Measurements from ENCODE around the gene SLC4A3. TPM values are rescaled to one million over a fixed set of nuclear protein-coding genes. Genes with fewer than 3 reads are reported as not detected.

SLC4A3 gene
- total and polyA plus RNA-seq, 5 donors = 288 to 445 (median 344) TPM

DNA sequence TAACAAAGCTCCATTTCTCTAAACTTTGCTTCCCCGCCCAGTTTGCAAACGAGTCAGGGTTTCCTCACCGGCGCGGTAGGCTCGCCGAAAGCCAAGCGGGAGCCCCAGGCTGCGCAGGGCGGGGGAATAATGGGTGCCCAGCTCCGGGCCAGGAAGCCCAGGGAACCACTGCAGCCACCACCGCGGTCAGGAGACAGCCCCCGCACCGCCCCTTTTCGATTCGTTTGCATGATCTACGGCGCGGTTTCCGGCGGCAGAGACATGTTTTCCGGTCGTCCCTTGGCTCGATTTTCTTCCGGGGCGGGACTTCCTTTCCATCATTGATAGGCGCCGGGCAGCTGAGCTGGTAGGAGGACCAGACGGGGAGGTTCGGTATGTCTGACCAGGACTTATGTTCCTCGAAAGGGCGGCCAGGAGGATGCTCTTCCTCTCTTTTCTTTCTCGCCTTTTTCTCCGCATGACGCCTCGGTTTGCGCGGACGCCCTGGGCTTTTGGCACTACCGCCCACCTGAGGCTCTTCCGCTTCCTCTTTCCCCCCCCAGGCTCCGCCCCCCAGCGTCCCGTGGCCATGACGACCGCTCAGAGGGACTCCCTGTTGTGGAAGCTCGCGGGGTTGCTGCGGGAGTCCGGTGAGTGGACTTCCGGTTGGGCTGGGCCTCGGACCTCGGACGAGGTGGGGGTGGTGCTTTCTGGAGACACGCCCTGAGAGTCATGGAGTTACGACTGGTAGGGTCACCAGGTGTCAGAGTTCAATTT lies 29.7 kb upstream of the SLC4A3 start, which contains the start of gene STK11IP:
TSS of gene STK11IP (plus strand) at position 306 of the 756 bp plus-strand sequence. CDS start at position 569, 263 bp downstream.
- H3K27ac ChIP-seq (ENCODE audit: low read length) = peak within 1 kb of the TSS; percentile 87
- DNase-seq (peak; percentile 97 to 99 (median 98)), ATAC-seq (peak; percentile 98)
- H3K9me3 ChIP-seq (ENCODE audit: control insufficient read depth, low read length) = no peaks in the 10 kb centered on the region
- H3K4me3 ChIP-seq (ENCODE audit: low read length) = peak within 1 kb of the TSS; percentile 69
- WGBS = under 1% methylated on average over 57 of the region's 57 CpGs
- H3K27me3 ChIP-seq (ENCODE audit: control insufficient read depth, insufficient read depth) = no peaks in the 10 kb centered on the region
- intact Hi-C loops (cut with DNase I) = loop anchor here in 1 of 4 donors (5.0 kb wide), 1 partner anchor 45 kb away; no protein-coding TSS in a partner anchor
- no peaks in the 10 kb centered on the region for H3K4me1 ChIP-seq (ENCODE audit: control insufficient read depth, insufficient read depth, low read length)

DNA sequence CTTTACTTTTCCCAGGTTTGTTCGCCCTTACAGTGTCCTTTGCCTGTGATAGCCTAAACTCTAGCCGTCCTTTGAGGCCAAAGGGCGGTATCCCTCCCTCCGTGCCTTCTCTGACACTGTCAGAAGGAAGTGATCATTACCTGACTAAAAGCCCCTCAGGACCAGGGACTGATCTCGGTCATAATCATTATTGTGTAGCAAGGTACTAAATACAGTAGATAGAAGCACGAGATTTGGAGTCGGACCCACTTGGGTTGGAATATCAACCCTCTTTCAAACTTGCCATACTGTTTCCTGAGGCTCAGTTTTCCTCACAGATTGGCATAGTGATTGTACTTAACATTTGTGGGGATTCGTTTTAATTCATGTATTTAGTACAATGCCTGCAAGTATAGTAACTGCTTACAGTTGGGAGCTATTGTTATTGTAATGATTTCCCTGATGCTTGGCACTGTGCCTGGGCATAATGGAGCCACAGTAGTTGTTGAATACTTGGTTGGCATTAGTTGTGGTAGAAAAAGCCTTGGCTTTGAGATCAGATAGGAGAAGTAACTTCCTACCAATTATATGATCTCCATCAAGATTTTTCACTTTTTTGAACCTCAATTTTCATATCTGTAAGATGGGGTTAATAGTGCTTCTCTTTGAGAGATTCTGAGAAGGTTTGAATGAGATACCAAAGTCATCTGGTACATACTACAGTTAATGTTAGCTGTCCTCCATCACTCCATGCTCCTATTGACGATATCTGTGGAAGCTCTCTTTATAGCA lies 28.9 kb upstream of the SLC4A3 start:
- 28% methylated on average over 9 of the region's 9 CpGs for WGBS
- DNase-seq = peak in 1 of 3 donors; percentile 60
- intact Hi-C loops (cut with DNase I) = loop anchor here in 1 of 4 donors (5.0 kb wide), 1 partner anchor 44 kb away; no protein-coding TSS in a partner anchor
- Histone ChIP-seq H3K27ac (ENCODE audit: low read length) (peak overlapping the region; percentile 87), H3K4me1 (ENCODE audit: control insufficient read depth, insufficient read depth, low read length) (no peaks in the 10 kb centered on the region), H3K4me3 (ENCODE audit: low read length) (peak overlapping the region; percentile 69), H3K9me3 (ENCODE audit: control insufficient read depth, low read length) (no peaks in the 10 kb centered on the region), H3K27me3 (ENCODE audit: control insufficient read depth, insufficient read depth) (no peaks in the 10 kb centered on the region)
- no peak for ATAC-seq

DNA sequence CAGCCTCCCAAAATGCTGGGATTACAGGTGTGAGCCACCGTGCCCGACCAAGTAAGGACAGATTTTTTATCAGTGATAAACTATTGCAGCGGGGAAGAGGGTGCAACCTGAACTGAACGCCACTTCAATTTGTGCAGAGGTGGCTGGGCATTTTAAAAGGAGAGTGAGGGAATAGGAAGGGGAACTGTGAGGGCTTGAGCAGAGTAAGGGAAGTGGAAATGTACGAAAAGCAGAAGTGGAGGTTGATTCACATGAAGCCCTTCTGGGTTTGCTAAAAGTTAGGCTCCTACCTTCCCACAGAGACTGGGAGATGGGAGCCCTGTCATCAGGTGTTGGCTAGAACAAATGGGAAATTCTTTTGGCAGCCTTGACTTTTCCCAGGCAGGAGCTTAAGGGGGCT lies 23.7 kb upstream of the SLC4A3 start:
- DNase-seq (no peak), ATAC-seq (no peak)
- 84% methylated on average over 5 of the region's 5 CpGs for WGBS
- no peaks in the 10 kb centered on the region for H3K9me3 ChIP-seq (ENCODE audit: control insufficient read depth, low read length)
- H3K27me3 ChIP-seq (ENCODE audit: control insufficient read depth, insufficient read depth) = no peaks in the 10 kb centered on the region
- no peak overlapping the region for H3K27ac ChIP-seq (ENCODE audit: low read length)
- intact Hi-C loops (cut with DNase I) = loop anchor here in 1 of 4 donors (10.0 kb wide), 1 partner anchor 81 kb away; no protein-coding TSS in a partner anchor
- H3K4me3 ChIP-seq (ENCODE audit: low read length) = no peak overlapping the region
- no peaks in the 10 kb centered on the region for H3K4me1 ChIP-seq (ENCODE audit: control insufficient read depth, insufficient read depth, low read length)

GRCh38 chr2:219605607-219605954 lies 21.8 kb upstream of the SLC4A3 start:
- no peaks in the 10 kb centered on the region for H3K27me3 ChIP-seq (ENCODE audit: control insufficient read depth, insufficient read depth)
- no peak overlapping the region for H3K4me3 ChIP-seq (ENCODE audit: low read length)
- peaks cover 3% of the 10 kb centered on the region for H3K4me1 ChIP-seq (ENCODE audit: control insufficient read depth, insufficient read depth, low read length)
- no peaks in the 10 kb centered on the region for H3K9me3 ChIP-seq (ENCODE audit: control insufficient read depth, low read length)
- peak in 1 of 3 donors; percentile 59 for DNase-seq
- peak in 1 of 2 donors; percentile 4 for ATAC-seq
- WGBS = 63% methylated on average over 6 of the region's 6 CpGs
- H3K27ac ChIP-seq (ENCODE audit: low read length) = no peak overlapping the region
- intact Hi-C loops (cut with DNase I) = loop anchor here in 1 of 4 donors (10.0 kb wide), 1 partner anchor 79 kb away; no protein-coding TSS in a partner anchor

GRCh38 chr2:219607931-219608330 lies 19.5 kb upstream of the SLC4A3 start:
- H3K27ac ChIP-seq (ENCODE audit: low read length) = no peak overlapping the region
- no peaks in the 10 kb centered on the region for H3K9me3 ChIP-seq (ENCODE audit: control insufficient read depth, low read length)
- H3K27me3 ChIP-seq (ENCODE audit: control insufficient read depth, insufficient read depth) = no peaks in the 10 kb centered on the region
- DNase-seq (no peak), ATAC-seq (no peak)
- H3K4me1 ChIP-seq (ENCODE audit: control insufficient read depth, insufficient read depth, low read length) = peaks cover 3% of the 10 kb centered on the region
- WGBS = 95% methylated on average over 15 of the region's 15 CpGs
- intact Hi-C loops (cut with DNase I) = loop anchor here in 1 of 4 donors (10.0 kb wide), 1 partner anchor 77 kb away; no protein-coding TSS in a partner anchor
- H3K4me3 ChIP-seq (ENCODE audit: low read length) = no peak overlapping the region

DNA sequence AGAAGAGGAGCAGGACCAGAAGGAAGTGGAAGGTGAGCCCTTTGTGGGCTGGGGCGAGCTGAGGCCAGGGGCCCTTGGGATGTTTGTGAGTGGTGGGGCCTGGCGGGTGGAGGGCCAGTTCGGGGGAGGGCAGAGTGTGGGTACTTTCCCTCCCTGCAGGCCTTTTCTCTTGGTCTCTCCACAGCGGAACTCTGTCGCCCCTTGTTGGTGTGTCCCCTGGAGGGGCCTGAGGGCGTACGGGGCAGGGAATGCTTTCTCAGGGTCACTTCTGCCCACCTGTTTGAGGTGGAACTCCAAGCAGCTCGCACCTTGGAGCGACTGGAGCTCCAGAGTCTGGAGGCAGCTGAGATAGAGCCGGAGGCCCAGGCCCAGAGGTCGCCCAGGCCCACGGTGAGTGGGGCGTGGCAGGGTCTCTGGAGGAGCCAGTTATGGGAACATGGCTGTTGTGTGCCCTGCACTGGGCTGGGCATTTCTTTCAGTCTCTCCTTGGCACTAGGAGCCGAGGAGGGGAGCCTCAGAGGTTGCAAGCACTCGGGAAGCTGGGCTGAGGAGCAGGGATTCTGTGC lies 18.9 kb upstream of the SLC4A3 start:
- H3K27me3 ChIP-seq (ENCODE audit: control insufficient read depth, insufficient read depth) = no peaks in the 10 kb centered on the region
- DNase-seq = no peak
- H3K27ac ChIP-seq (ENCODE audit: low read length) = no peak overlapping the region
- no peak for ATAC-seq
- no peaks in the 10 kb centered on the region for H3K9me3 ChIP-seq (ENCODE audit: control insufficient read depth, low read length)
- H3K4me1 ChIP-seq (ENCODE audit: control insufficient read depth, insufficient read depth, low read length) = peaks cover 3% of the 10 kb centered on the region
- 86% methylated on average over 15 of the region's 15 CpGs for WGBS
- intact Hi-C loops (cut with DNase I) = loop anchor here in 1 of 4 donors (10.0 kb wide), 1 partner anchor 76 kb away; no protein-coding TSS in a partner anchor
- H3K4me3 ChIP-seq (ENCODE audit: low read length) = no peak overlapping the region

GRCh38 chr2:219609149-219609750 lies 18.2 kb upstream of the SLC4A3 start:
- WGBS = 73% methylated on average over 13 of the region's 13 CpGs

GRCh38 chr2:219611306-219611705 lies 16.1 kb upstream of the SLC4A3 start:
- no peak overlapping the region for H3K4me3 ChIP-seq (ENCODE audit: low read length)
- ATAC-seq = no peak
- no peaks in the 10 kb centered on the region for H3K9me3 ChIP-seq (ENCODE audit: control insufficient read depth, low read length)
- intact Hi-C loops (cut with DNase I) = no loop called here
- peaks cover 3% of the 10 kb centered on the region for H3K4me1 ChIP-seq (ENCODE audit: control insufficient read depth, insufficient read depth, low read length)
- 96% methylated on average over 9 of the region's 9 CpGs for WGBS
- H3K27ac ChIP-seq (ENCODE audit: low read length) = no peak overlapping the region
- no peak for DNase-seq
- H3K27me3 ChIP-seq (ENCODE audit: control insufficient read depth, insufficient read depth) = no peaks in the 10 kb centered on the region

More at GRCh38 chr2:219609149-219609750, 18.2 kb upstream of the SLC4A3 start:
- Histone ChIP-seq H3K9me3 (ENCODE audit: control insufficient read depth, low read length) (no peaks in the 10 kb centered on the region), H3K27me3 (ENCODE audit: control insufficient read depth, insufficient read depth) (no peaks in the 10 kb centered on the region), H3K27ac (ENCODE audit: low read length) (peak overlapping the region; percentile 78), H3K4me3 (ENCODE audit: low read length) (no peak overlapping the region), H3K4me1 (ENCODE audit: control insufficient read depth, insufficient read depth, low read length) (peaks cover 3% of the 10 kb centered on the region)
- DNase-seq (peak in 2 of 3 donors; percentile 68 to 72), ATAC-seq (peak; percentile 6 to 20)
- intact Hi-C loops (cut with DNase I) = loop anchor here in 1 of 4 donors (10.0 kb wide), 1 partner anchor 76 kb away; no protein-coding TSS in a partner anchor

DNA sequence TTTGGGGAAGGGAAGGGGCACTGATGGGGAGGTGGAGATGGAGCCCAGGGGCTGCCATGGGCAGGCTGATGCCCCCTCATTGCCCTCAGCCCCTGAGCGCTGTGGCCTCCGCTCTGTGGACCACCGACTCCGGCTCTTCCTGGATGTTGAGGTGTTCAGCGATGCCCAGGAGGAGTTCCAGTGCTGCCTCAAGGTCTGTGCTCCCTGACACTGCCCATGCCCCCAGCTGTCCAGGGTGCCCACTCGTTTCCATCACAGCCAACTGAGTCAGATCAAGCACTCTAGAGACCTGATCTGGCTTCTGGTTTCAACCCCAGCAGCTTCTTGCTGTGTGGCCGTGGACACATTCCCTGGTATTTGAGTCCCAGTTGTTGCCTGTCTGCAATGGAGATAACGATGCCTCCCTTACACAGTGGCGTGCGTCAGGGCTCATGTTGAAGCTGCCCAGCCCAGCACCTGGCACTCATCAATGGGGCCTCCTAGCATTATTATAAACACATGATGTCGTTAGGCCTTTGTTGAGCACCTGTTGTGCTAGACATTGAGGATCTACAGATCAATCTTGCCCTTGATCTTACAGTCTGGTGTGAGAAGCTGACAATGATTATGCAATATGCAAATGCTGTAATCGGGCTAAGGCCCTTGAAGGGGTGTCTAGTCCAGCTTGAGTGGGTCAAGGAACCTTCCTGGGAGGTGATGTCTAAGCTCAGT lies 15.4 kb upstream of the SLC4A3 start:
- no peak for ATAC-seq
- intact Hi-C loops (cut with DNase I) = no loop called here
- H3K27ac ChIP-seq (ENCODE audit: low read length) = no peak overlapping the region

More for the DNA sequence above, 15.4 kb upstream of the SLC4A3 start:
- Histone ChIP-seq H3K4me3 (ENCODE audit: low read length) (no peak overlapping the region), H3K4me1 (ENCODE audit: control insufficient read depth, insufficient read depth, low read length) (peaks cover 7% of the 10 kb centered on the region), H3K9me3 (ENCODE audit: control insufficient read depth, low read length) (no peaks in the 10 kb centered on the region), H3K27me3 (ENCODE audit: control insufficient read depth, insufficient read depth) (no peaks in the 10 kb centered on the region)
- WGBS = 78% methylated on average over 12 of the region's 12 CpGs
- no peak for DNase-seq

Measured in right cardiac atrium (tissue), 5 donors.